K562 (cell line): Measurements from ENCODE around the gene YPEL2.

Experiments
- BCL6 ChIP-seq: fragments of 250-450 bp; sonication (Bioruptor Pico); IDR thresholded peaks from 2 replicates; pipeline ENCODE4 v1.4.0; 2020
- COPS2 ChIP-seq: fragments of 450-650 bp; conservative IDR thresholded peaks from 2 replicates; pipeline ENCODE4 v1.6.1; 2016; ENCODE audit warnings: mild to moderate bottlenecking, moderate library complexity
- CREB1 ChIP-seq, 2 experiments: sonication (generic) in 1 of 2; formaldehyde crosslinking in 1 of 2; IDR thresholded peaks; 2 replicates each; pipeline versions ENCODE4 v1.6.1 to v1.8.0; 2012 to 2022; ENCODE audit warnings: inconsistent platforms in 1 of 2, mild to moderate bottlenecking in 1 of 2, missing genetic modification reagents in 1 of 2, moderate library complexity in 1 of 2
- EP300 ChIP-seq: IDR thresholded peaks from 2 replicates; pipeline ENCODE4 v1.6.1; 2012; ENCODE audit warnings: low read length, improper control_type of control experiment
- HDGF ChIP-seq: fragments of 450-650 bp; IDR thresholded peaks from 2 replicates; pipeline ENCODE4 v1.6.1; 2016
- JUNB ChIP-seq: fragments of 450-650 bp; formaldehyde crosslinking; conservative IDR thresholded peaks from 2 replicates; pipeline ENCODE4 v1.4.0; 2020; ENCODE audit warnings: mild to moderate bottlenecking
- MAX ChIP-seq: sonication (generic); formaldehyde crosslinking; IDR thresholded peaks from 2 replicates; pipeline ENCODE4 v1.9.0; 2022; ENCODE audit warnings: mild to moderate bottlenecking, missing genetic modification reagents
- MED1 ChIP-seq: sonication (generic); formaldehyde crosslinking; IDR thresholded peaks from 2 replicates; pipeline ENCODE4 v1.8.1; 2023; ENCODE audit warnings: missing genetic modification reagents, borderline replicate concordance
- NCOA4 ChIP-seq: fragments of 450-650 bp; IDR thresholded peaks from 2 replicates; pipeline ENCODE4 v1.6.1; 2018; ENCODE audit warnings: mild to moderate bottlenecking; ENCODE audit not compliant: partially characterized antibody
- SIX5 ChIP-seq, 2 experiments: IDR thresholded peaks; 2 replicates each; pipeline ENCODE4 v1.6.1; 2011; ENCODE audit warnings: low read length in 2 of 2, borderline replicate concordance in 1 of 2, low read depth in 1 of 2, mild to moderate bottlenecking in 1 of 2, moderate library complexity in 1 of 2; ENCODE audit not compliant: insufficient read depth in 1 of 2
- U2AF1 ChIP-seq: fragments of 200-400 bp; formaldehyde crosslinking; optimal IDR thresholded peaks from 2 replicates; pipeline ENCODE3; 2017; ENCODE audit warnings: mild to moderate bottlenecking, low read depth, low read length, moderate library complexity
- USF2 ChIP-seq: sonication (generic); formaldehyde crosslinking; IDR thresholded peaks from 2 replicates; pipeline ENCODE4 v1.5.0; 2020; ENCODE audit warnings: missing genetic modification reagents
- ZBTB12 ChIP-seq: fragments of 250-450 bp; sonication (Bioruptor Pico); IDR thresholded peaks from 2 replicates; pipeline ENCODE4 v1.4.0; 2020

DNA sequence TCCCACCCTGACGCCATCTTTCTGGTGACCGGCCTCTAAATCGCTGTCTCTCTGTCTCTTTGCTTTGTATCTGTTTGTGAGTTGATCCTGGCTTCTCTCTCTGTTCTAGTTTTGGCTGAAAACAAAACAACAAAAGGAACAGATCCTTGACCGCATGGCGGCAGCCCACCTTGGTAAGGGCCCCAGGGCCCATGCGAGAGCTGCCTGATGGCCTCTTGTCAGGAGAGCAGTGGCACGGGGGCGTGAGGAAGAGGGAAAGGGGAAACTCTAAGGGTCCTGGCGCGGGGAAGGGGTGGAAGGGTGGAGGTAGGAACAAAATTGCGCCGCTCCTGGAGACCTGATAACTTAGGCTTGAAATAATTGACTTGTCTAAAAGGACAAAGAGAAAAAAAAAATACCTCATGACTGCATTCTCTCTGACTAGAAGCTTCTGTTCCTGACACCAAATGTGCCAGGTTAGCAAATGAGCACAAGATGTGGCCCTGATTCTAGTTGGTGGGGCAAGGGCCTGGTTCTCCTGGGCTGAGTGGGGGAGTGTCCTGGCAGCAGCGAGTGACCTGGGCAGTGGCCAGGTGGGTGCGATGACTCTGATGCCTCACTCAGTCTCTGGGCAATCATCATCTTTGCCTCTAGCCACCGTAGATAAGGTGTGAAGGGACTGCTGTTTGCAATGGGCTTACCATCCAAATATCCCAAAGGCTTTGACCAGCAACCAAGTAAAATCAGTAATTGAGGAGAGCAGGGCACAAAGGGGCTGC lies 66.0 kb downstream of the YPEL2 start:
- TF ChIP-seq U2AF1 (no peak), BCL6 (no peak), SIX5 (IDR thresholded peaks at IDR 0.05; ENCODE audit: borderline replicate concordance in 1 of 2, insufficient read depth in 1 of 2, low read depth in 1 of 2, low read length in 2 of 2) (no peak), CREB1 (IDR thresholded peaks at IDR 0.05) (no peak), CREB1 (CRISPR knock-in tag; IDR thresholded peaks at IDR 0.05) (no peak), USF2 (no peak), JUNB (CRISPR knock-in tag) (no peak), ZBTB12 (CRISPR knock-in tag) (no peak), COPS2 (no peak), NCOA4 (no peak), EP300 (no peak), MAX (CRISPR knock-in tag) (no peak), MED1 (CRISPR knock-in tag) (no peak), HDGF (no peak)
